Colonic mucosa (tissue), 4 donors: Measurements from ENCODE around the gene NTMT1. TPM values are rescaled to one million over a fixed set of nuclear protein-coding genes. Genes with fewer than 3 reads are reported as not detected.

Experiments used
- DNase-seq: peaks from one replicate; pipeline ENCODE4 v3.0.0-alpha.2; 2020
- H3K27ac ChIP-seq: fragments of 200-600 bp; one replicate; pipeline ENCODE4 v1.8.0; 2021
- H3K27me3 ChIP-seq: fragments of 200-600 bp; one replicate; pipeline ENCODE4 v1.8.0; 2021
- H3K36me3 ChIP-seq: fragments of 200-600 bp; one replicate; pipeline ENCODE4 v1.8.0; 2021
- H3K4me1 ChIP-seq: fragments of 200-600 bp; one replicate; pipeline ENCODE4 v1.8.0; 2021; ENCODE audit warnings: mild to moderate bottlenecking
- H3K4me3 ChIP-seq: fragments of 200-600 bp; one replicate; pipeline ENCODE4 v1.8.0; 2021
- H3K9ac ChIP-seq, 2 donors: one replicate each; pipeline ENCODE4 v1.7.0; 2013; ENCODE audit warnings: control low read depth in 2 of 2, low read depth in 2 of 2, low read length in 2 of 2
- H3K9me3 ChIP-seq: fragments of 200-600 bp; one replicate; pipeline ENCODE4 v1.8.0; 2021
- CTCF ChIP-seq: fragments of 200-600 bp; IDR thresholded peaks from one replicate; pipeline ENCODE4 v1.8.0; 2022; ENCODE audit warnings: antibody characterized with exemption, mild to moderate bottlenecking
- intact Hi-C: fragments of 100-400 bp; cut with DNase I; formaldehyde crosslinking; loops from one replicate; pipeline ENCODE4 v1.14.1; 2022
- total RNA-seq, 2 donors: library from RNA; stranded (reverse); fragmentation: NEBNext Ultra II Directional in 1 of 2; extraction: Animal tissue kit (Norgen Biotek cat#: 25700) in 1 of 2; gene quantifications; one replicate each; pipeline ENCODE4 v1.2.1, GENCODE V29; 2021
- donor health status: healthy.
- donor health status: DM: no; HTN: no; CAD: no.
- donor health status: DM: no; HTN: no; CAD: no.

NTMT1 gene
- total RNA-seq, 2 donors from 2014 or later, result 25.3 to 50.2 TPM

GRCh38 chr9:129681924-129682323, 56.0 kb downstream of the NTMT1 start:
- Histone ChIP-seq H3K9ac (no peak overlapping the region), H3K4me1 (no peaks in the 10 kb centered on the region), H3K4me3 (no peak overlapping the region), H3K27ac (no peak overlapping the region), H3K9me3 (no peaks in the 10 kb centered on the region), H3K36me3 (no peaks in the 10 kb centered on the region), H3K27me3 (no peaks in the 10 kb centered on the region)
- no peak for TF ChIP-seq CTCF
- DNase-seq, result no peak
- intact Hi-C loops, result no loop called here

GRCh38 chr9:129682381-129682780, 56.4 kb downstream of the NTMT1 start:
- Histone ChIP-seq H3K27ac (no peak overlapping the region), H3K27me3 (no peaks in the 10 kb centered on the region), H3K9me3 (no peaks in the 10 kb centered on the region), H3K9ac (no peak overlapping the region), H3K36me3 (no peaks in the 10 kb centered on the region), H3K4me3 (no peak overlapping the region), H3K4me1 (no peaks in the 10 kb centered on the region)
- DNase-seq, result peak; percentile 85
- intact Hi-C loops, result no loop called here
- no peak for TF ChIP-seq CTCF

GRCh38 chr9:129685220-129685932, 59.4 kb downstream of the NTMT1 start:
- no peak for TF ChIP-seq CTCF
- H3K4me1 ChIP-seq, result no peaks in the 10 kb centered on the region
- no peak for DNase-seq
- no peak overlapping the region for H3K4me3 ChIP-seq
- H3K27ac ChIP-seq, result no peak overlapping the region
- H3K27me3 ChIP-seq, result no peaks in the 10 kb centered on the region
- intact Hi-C loops, result no loop called here
- no peaks in the 10 kb centered on the region for H3K9me3 ChIP-seq
- no peaks in the 10 kb centered on the region for H3K36me3 ChIP-seq
- H3K9ac ChIP-seq, result no peak overlapping the region

Other genes starting within 250 kb of the NTMT1 start
- not detected for gene C9orf50, start 5.1 kb upstream of the NTMT1 start, total RNA-seq
- 10 to 100 TPM; 15.8 to 18.5 TPM for gene ASB6, start 16.0 kb downstream of the NTMT1 start, total RNA-seq
- under 1 TPM; 0.64 to 0.85 TPM for gene PRRX2, start 39.5 kb downstream of the NTMT1 start, total RNA-seq
- 1 to 10 TPM; 2.6 to 5.1 TPM for gene PTGES, start 126.9 kb downstream of the NTMT1 start, total RNA-seq
- gene TOR1B, start 177.0 kb downstream of the NTMT1 start, total RNA-seq, result 10 to 100 TPM; 49.0 to 60.8 TPM
- gene TOR1A, start 198.0 kb downstream of the NTMT1 start, total RNA-seq, result 10 to 100 TPM; 31.0 to 31.1 TPM
- gene C9orf78, start 209.1 kb downstream of the NTMT1 start, total RNA-seq, result 10 to 100 TPM; 38.7 to 45.5 TPM
- 10 to 100 TPM; 14.7 to 20.0 TPM for gene USP20, start 209.3 kb downstream of the NTMT1 start, total RNA-seq